NT2/D1 (cell line): Measurements from ENCODE around the gene RDM1.

Experiments used
- SUZ12 ChIP-seq: IDR thresholded peaks from 2 replicates; pipeline ENCODE4 v1.6.1; 2011; ENCODE audit not compliant: insufficient read length, insufficient read depth; ENCODE audit errors: extremely low read depth
- YY1 ChIP-seq: IDR thresholded peaks from 2 replicates; pipeline ENCODE4 v1.6.1; 2011; ENCODE audit not compliant: insufficient read length, insufficient read depth
- ZNF274 ChIP-seq: IDR thresholded peaks from 2 replicates; pipeline ENCODE4 v1.6.1; 2011; ENCODE audit warnings: mild to moderate bottlenecking, low read depth, low read length

DNA sequence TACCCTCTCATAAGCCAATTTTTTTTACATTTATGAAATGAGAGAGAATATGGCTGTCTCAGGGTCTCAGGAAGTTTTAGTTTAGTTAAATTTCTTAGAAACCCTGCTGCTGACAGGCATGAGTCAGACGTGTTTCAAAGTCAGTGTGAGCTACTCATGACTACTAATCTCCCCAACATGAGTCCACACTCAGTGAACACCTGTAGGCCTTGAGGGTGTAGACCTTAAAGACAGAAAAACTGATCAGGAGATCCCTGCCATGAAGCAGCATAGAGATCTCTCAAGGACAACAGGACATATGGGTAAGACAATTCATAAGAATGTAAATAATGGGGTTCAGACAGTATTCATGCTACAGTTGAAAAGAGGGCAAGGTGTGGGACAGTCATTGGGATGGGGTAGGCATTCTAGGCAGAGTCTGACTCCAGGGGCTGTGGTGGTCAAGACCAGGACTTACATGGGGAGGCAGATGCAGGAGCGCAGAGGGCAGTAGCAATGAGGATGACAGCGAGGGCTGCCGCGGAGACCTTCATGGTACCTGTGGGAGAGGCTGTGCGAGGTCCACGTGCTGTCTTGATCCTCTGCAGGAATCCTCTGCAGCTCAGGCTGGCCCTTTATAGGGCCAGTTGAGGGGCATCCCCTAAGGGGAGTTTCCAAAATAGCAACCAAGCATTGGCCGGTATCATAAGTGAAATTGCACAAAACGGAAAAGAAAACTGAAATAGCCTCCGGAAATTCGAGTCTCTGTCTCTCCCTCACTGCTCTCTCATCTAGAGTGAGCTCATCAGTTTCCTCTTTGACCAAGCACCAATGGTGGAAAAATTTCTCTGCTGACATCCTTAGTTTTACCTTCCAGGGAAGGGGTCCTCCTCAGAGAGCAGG is 50.6 kb downstream of the RDM1 start, which contains the start of gene CCL5:
- TF ChIP-seq ZNF274 (no peak), YY1 (no peak), SUZ12 (no peak)
